HCT116 (cell line): ENCODE data around the gene SLBP.

ENCODE experiments used
- CTCF ChIP-seq, 3 experiments: fragments of 200-600 bp in 1 of 3; sonication (generic) in 1 of 3; IDR thresholded peaks in 2 of 3; conservative IDR thresholded peaks in 1 of 3; 2 replicates each; pipeline ENCODE4 v1.5.1; 2012 to 2017; ENCODE audit warnings: low read depth in 2 of 3, low read length in 2 of 3, antibody characterized with exemption in 1 of 3, borderline replicate concordance in 1 of 3, control low read depth in 1 of 3, mild to moderate bottlenecking in 1 of 3, mixed read lengths in 1 of 3, mixed run types in 1 of 3, moderate library complexity in 1 of 3; ENCODE audit not compliant: insufficient read depth in 1 of 3
- EGR1 ChIP-seq: IDR thresholded peaks from 2 replicates; pipeline ENCODE4 v1.6.1; 2012; ENCODE audit warnings: low read depth
- EZH2 ChIP-seq: fragments of 200-600 bp; sonication (generic); IDR thresholded peaks from 2 replicates; pipeline ENCODE4 v1.6.1; 2017; ENCODE audit warnings: antibody characterized with exemption, mixed run types
- EZH2phosphoT487 ChIP-seq: fragments of 200-600 bp; IDR thresholded peaks from 2 replicates; pipeline ENCODE4 v1.6.1; 2018; ENCODE audit warnings: antibody characterized with exemption, borderline replicate concordance
- POLR2A ChIP-seq: IDR thresholded peaks from 2 replicates; pipeline ENCODE4 v1.7.0; 2011; ENCODE audit warnings: borderline replicate concordance; ENCODE audit not compliant: insufficient read depth, insufficient read length; ENCODE audit errors: extremely low read depth
- REST ChIP-seq: IDR thresholded peaks from 2 replicates; pipeline ENCODE4 v1.6.1; 2012; ENCODE audit warnings: low read depth

- TF ChIP-seq POLR2A (no peak), CTCF (IDR thresholded peaks at IDR 0.05 in 2 of 3, conservative IDR thresholded peaks at IDR 0.05 in 1 of 3; ENCODE audit: borderline replicate concordance in 1 of 3, insufficient read depth in 1 of 3, low read depth in 2 of 3, low read length in 2 of 3) (no peak), EZH2 (no peak), EGR1 (no peak), EZH2phosphoT487 (no peak), REST (no peak)
These were observed 33.6 kb upstream of the SLBP start for GRCh38 chr4:1745697-1746096.
